Hepatocyte (in vitro differentiated cells): ENCODE results near the gene XAGE3. TPM values are rescaled to one million over a fixed set of nuclear protein-coding genes. Genes with fewer than 3 reads are reported as not detected.
"Not testable (repeated sequence)": the region's sequence is repeated elsewhere in the genome, so short reads cannot be mapped to it uniquely, and the experiment has no call there.

Experiments used
- DNase-seq: peaks from one replicate; pipeline ENCODE4 v3.0.0-alpha.2; 2016; ENCODE audit warnings: low spot score
- H2AFZ ChIP-seq: fragments of 200-600 bp; sonication (generic); 2 replicates; pipeline ENCODE4 v1.6.0; 2016; ENCODE audit warnings: antibody characterized with exemption, mild to moderate bottlenecking
- H3K27ac ChIP-seq: fragments of 200-600 bp; sonication (generic); 2 replicates; pipeline ENCODE4 v1.5.1; 2016; ENCODE audit warnings: mild to moderate bottlenecking
- H3K27me3 ChIP-seq: fragments of 200-600 bp; sonication (generic); 2 replicates; pipeline ENCODE4 v1.6.1; 2016
- H3K36me3 ChIP-seq: fragments of 200-600 bp; sonication (generic); replicated peaks from 2 replicates; pipeline ENCODE4 v1.5.1; 2016; ENCODE audit warnings: low read depth; ENCODE audit not compliant: insufficient read depth
- H3K4me1 ChIP-seq: fragments of 200-600 bp; sonication (generic); 2 replicates; pipeline ENCODE4 v1.5.1; 2016; ENCODE audit warnings: mild to moderate bottlenecking, moderate library complexity; ENCODE audit not compliant: insufficient read depth
- H3K4me2 ChIP-seq: fragments of 200-600 bp; sonication (generic); 2 replicates; pipeline ENCODE4 v1.6.0; 2016
- H3K4me3 ChIP-seq: fragments of 200-600 bp; sonication (generic); 2 replicates; pipeline ENCODE4 v1.5.1; 2016; ENCODE audit warnings: mild to moderate bottlenecking
- H3K79me2 ChIP-seq: fragments of 200-600 bp; sonication (generic); 2 replicates; pipeline ENCODE4 v1.6.0; 2017; ENCODE audit warnings: mild to moderate bottlenecking
- H3K9me2 ChIP-seq: fragments of 200-600 bp; sonication (generic); replicated peaks from 2 replicates; pipeline ENCODE4 v1.6.0; 2017; ENCODE audit warnings: mild to moderate bottlenecking; ENCODE audit not compliant: insufficient read depth
- H3K9me3 ChIP-seq: fragments of 200-600 bp; sonication (generic); 2 replicates; pipeline ENCODE4 v1.5.1; 2016; ENCODE audit warnings: low read depth, mild to moderate bottlenecking
- H4K20me1 ChIP-seq: fragments of 200-600 bp; sonication (generic); 2 replicates; pipeline ENCODE4 v1.6.0; 2016; ENCODE audit warnings: mild to moderate bottlenecking; ENCODE audit not compliant: insufficient read depth, poor library complexity, severe bottlenecking
- CTCF ChIP-seq: fragments of 200-600 bp; sonication (generic); IDR thresholded peaks from 2 replicates; pipeline ENCODE4 v1.5.1; 2016; ENCODE audit warnings: antibody characterized with exemption, mild to moderate bottlenecking; ENCODE audit not compliant: poor library complexity
- EZH2 ChIP-seq: fragments of 200-600 bp; sonication (generic); IDR thresholded peaks from 2 replicates; pipeline ENCODE4 v1.6.1; 2016; ENCODE audit warnings: antibody characterized with exemption, mild to moderate bottlenecking, borderline replicate concordance
- EZH2phosphoT487 ChIP-seq: fragments of 200-600 bp; sonication (generic); IDR thresholded peaks from one replicate; pipeline ENCODE4 v1.6.1; 2018; ENCODE audit warnings: antibody characterized with exemption, mild to moderate bottlenecking, low read depth, moderate library complexity; ENCODE audit not compliant: unreplicated experiment, severe bottlenecking
- WGBS: methylation state at CpG from one replicate; pipeline ENCODE4 v1.1.6; 2016; ENCODE audit warnings: low lambda C conversion rate; ENCODE audit errors: missing lambda C conversion rate; 5-methylcytosine and 5-hydroxymethylcytosine counted together
- polyA plus RNA-seq: library from polyadenylated mRNA; unstranded; fragments of >200 nt; fragmentation: Nextera tagmentation; extraction: Ambion mirVana; gene quantifications from 2 replicates; pipeline ENCODE4 v1.2.1, GENCODE V29; 2016
- total RNA-seq: library from RNA; depleted of rRNA; stranded (reverse); fragments of >200 nt; gene quantifications from 2 replicates; pipeline ENCODE4 v1.2.3, GENCODE V29; 2014

The XAGE3 gene
- total and polyA plus RNA-seq, 2 experiments from 2014 or later, result 0.34 TPM; not detected in 1

GRCh38 chrX:52852110-52852860 lies 15.6 kb downstream of the XAGE3 start:
- no peaks in the 10 kb centered on the region for H3K27me3 ChIP-seq
- H3K4me3 ChIP-seq, result no peak overlapping the region
- no peak overlapping the region for H3K4me2 ChIP-seq
- 74% methylated on average over 9 of the region's 9 CpGs for WGBS
- H3K9me3 ChIP-seq, result no peaks in the 10 kb centered on the region
- H3K36me3 ChIP-seq, result no peaks in the 10 kb centered on the region
- H4K20me1 ChIP-seq, result no peaks in the 10 kb centered on the region
- no peak overlapping the region for H3K27ac ChIP-seq
- no peaks in the 10 kb centered on the region for H3K4me1 ChIP-seq
- H3K79me2 ChIP-seq, result no peaks in the 10 kb centered on the region
- TF ChIP-seq CTCF (no peak), EZH2 (no peak), EZH2phosphoT487 (no peak)
- H3K9me2 ChIP-seq, result no peaks in the 10 kb centered on the region
- DNase-seq, result no peak
- H2AFZ ChIP-seq, result no peak overlapping the region

GRCh38 chrX:52843619-52844018 lies 24.3 kb downstream of the XAGE3 start:
- H3K4me2 ChIP-seq, result not testable (repeated sequence)

GRCh38 chrX:52839137-52839536 lies 28.7 kb downstream of the XAGE3 start:
- no peak overlapping the region for H3K4me2 ChIP-seq
- WGBS, result 78% methylated on average over 2 of the region's 2 CpGs
- no peak overlapping the region for H3K27ac ChIP-seq
- H3K79me2 ChIP-seq, result no peaks in the 10 kb centered on the region
- DNase-seq, result no peak
- H3K9me3 ChIP-seq, result no peaks in the 10 kb centered on the region
- H3K27me3 ChIP-seq, result no peaks in the 10 kb centered on the region
- H3K36me3 ChIP-seq, result no peaks in the 10 kb centered on the region
- TF ChIP-seq EZH2phosphoT487 (no peak), CTCF (no peak), EZH2 (no peak)
- H3K4me3 ChIP-seq, result no peak overlapping the region
- no peaks in the 10 kb centered on the region for H4K20me1 ChIP-seq
- H2AFZ ChIP-seq, result no peak overlapping the region
- no peaks in the 10 kb centered on the region for H3K9me2 ChIP-seq
- no peaks in the 10 kb centered on the region for H3K4me1 ChIP-seq

More at GRCh38 chrX:52843619-52844018, 24.3 kb downstream of the XAGE3 start:
- H3K79me2 ChIP-seq, H3K36me3 ChIP-seq, H2AFZ ChIP-seq, H3K4me1 ChIP-seq, H3K9me3 ChIP-seq, H3K27me3 ChIP-seq, H4K20me1 ChIP-seq, DNase-seq, H3K27ac ChIP-seq, H3K9me2 ChIP-seq, H3K4me3 ChIP-seq: not testable (repeated sequence)
- 57% methylated on average over 3 of the region's 3 CpGs for WGBS

GRCh38 chrX:52830551-52830950 lies 37.3 kb downstream of the XAGE3 start:
- no peak overlapping the region for H3K4me2 ChIP-seq

More at GRCh38 chrX:52830551-52830950, 37.3 kb downstream of the XAGE3 start:
- no peaks in the 10 kb centered on the region for H3K4me1 ChIP-seq
- H3K27ac ChIP-seq, result no peak overlapping the region
- no peak for DNase-seq
- no peak overlapping the region for H2AFZ ChIP-seq
- H3K36me3 ChIP-seq, result no peaks in the 10 kb centered on the region
- H4K20me1 ChIP-seq, result no peaks in the 10 kb centered on the region
- H3K79me2 ChIP-seq, result no peaks in the 10 kb centered on the region
- H3K9me2 ChIP-seq, result no peaks in the 10 kb centered on the region
- TF ChIP-seq EZH2 (no peak), EZH2phosphoT487 (no peak), CTCF (no peak)
- H3K27me3 ChIP-seq, result no peaks in the 10 kb centered on the region
- no peaks in the 10 kb centered on the region for H3K9me3 ChIP-seq
- H3K4me3 ChIP-seq, result no peak overlapping the region
- WGBS, result 48% methylated on average over 3 of the region's 3 CpGs
